GM18873 (cell line): ENCODE measurements around the gene FNDC3A.
"Not testable (repeated sequence)": the region's sequence is repeated elsewhere in the genome, so short reads cannot be mapped to it uniquely, and the experiment has no call there.

Experiments used
- ATAC-seq: cut with Tn5 transposase; IDR thresholded peaks from one replicate; pipeline ENCODE4 v1.9.1; 2021; ENCODE audit warnings: mild to moderate bottlenecking, moderate library complexity, moderate number of reproducible peaks; ENCODE audit not compliant: unreplicated experiment, low FRiP score

Gene FNDC3A

DNA sequence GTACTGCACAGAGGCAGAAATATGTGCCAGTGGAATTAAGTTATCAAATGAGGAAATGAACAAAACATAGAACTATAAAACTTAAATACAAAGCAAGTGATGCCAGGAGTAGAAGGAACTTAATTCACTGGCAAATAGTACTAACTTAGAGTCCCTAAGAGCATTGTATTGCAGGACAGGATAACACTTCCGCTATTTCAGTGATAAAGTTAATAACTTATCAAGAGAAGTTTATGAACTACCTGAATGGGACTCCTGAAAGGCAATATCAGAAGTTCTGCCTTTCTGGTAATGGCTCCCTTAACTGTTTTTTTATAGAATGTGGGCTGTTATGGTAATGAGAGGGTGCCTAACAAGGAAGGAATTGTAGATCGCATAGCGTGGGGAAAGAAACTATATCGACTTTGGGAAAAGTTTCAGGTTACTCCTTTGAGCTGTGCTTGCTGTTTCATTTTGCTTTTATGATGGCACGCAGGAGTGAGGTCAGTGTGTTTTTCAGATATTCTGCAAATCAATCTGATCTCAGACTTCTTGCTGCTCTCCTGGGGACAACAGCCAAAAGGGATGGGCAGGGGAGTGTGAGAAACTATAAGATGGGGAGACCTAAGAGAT is 149.1 kb downstream of the FNDC3A start:
- no peak for ATAC-seq

DNA sequence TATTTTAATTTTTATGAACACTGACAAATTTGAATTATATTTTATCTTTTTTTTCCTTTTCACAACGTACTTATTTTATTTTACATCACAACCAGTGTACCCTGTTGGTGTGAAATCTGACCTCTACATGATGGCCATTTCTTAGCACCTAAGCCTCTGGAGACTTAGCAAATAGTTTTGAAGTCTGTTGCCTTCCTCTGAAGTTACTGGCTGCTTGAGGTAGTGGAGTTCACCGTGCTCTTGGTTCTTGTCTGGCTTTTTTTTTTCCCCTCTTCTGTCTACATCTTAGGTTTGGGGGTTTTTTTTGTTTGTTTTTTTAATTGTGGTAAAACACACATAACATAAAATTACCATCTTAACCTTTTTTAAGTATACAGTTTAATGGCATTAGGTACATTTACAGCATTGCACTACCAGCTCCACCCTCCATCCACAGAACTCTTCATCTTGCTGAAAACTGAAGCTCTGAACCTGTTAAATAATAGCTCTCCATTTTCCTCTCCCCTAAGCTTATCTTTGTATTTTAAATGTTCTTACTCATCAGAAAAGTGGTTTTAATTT is 150.3 kb downstream of the FNDC3A start:
- no peak for ATAC-seq

DNA sequence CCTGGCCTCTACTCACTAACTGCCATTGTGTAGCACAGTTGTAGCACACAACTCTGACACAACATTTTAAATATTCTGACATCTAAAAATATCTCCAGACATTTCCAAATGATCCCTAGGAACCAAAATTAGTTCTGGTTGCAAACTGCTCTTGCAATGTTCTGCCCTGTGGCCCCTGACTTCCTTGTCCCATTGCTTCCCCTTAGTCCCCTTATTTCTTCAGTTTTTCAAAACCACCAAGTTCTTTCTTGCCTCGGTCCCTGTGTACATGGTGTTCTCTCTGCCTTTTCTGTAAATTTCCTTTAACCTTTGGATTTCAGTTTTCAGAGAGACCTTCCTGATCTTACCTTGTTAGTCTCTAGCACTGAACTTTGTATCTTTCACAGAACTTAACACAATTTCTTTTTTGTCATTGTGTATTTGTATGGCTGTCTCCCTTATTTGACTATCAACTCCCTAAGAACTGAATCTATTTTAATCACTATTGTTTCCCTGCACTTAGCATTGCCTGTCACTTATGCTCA is 156.8 kb downstream of the FNDC3A start:
- ATAC-seq = no peak

DNA sequence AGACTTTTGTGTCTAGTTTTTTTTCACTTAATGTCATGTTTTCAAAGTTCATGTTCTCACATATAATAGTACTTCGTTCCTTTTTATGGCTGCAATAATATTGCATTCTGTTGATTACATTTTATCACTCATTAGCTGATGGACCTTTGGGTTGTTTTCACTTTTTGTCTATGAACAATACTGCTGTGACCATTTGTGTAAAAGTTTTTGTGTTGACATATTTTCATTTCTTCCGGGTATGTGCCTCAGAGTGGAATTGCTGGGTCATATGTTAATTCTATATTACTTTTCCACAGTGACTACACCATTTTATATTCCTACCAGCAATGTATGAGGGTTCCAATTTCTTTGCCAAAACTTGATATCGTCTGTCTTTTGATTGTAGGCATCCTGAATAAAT is 158.6 kb downstream of the FNDC3A start:
- no peak for ATAC-seq

DNA sequence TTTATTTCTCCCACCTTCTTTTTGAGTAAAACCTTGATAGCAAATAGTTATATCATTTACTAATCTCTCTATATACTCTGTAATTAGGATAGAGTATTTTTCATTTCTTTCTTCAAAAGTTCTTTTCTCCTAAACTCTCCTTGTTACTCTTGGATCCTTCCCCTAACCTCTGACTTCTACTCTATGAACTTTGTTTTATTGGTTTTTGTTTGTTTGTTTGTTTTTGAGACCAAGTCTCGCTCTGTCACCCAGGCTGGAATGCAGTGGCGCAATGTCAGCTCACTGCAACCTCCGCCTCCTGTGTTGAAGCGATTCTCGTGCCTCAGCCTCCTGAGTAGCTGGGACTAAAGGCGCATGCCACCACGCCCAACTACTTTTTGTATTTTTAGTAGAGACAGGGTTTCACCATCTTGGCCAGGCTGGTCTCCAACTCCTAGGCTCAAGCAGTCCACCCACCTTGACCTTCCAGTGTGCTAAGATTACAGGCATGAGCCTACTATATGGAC is 161.5 kb downstream of the FNDC3A start:
- ATAC-seq = not testable (repeated sequence)

DNA sequence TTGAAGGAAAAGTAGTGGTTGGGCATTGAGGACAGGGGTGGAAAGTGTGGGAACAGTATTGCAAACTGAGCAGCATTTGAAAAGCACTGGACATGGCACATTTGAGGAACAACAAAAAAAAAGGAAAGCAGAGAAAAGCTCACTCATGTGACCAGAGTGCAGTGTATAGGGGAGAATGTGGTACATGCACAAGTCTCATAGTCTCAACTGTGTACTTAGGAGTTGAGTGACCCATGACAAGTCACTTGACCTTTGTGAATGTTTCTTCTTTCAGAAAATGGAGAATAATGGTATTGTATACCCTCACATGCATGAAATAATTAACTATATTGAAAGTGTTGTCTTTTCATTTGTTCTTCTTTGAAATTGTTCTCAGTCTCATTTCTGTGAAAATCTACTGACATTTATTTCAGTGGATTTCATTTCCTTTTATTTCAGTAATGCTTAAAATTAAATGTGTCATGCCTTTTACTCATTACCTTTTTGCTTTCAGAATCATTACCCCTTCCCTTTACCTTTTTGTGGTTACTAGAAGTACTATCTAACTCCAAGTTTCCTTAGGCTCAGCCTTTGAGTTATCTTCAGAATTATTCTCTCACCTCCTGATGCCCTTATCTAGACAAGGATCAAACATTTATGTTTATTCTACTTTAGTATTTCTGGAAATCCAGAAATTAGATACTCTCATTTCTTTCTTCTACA is 165.3 kb downstream of the FNDC3A start:
- no peak for ATAC-seq

DNA sequence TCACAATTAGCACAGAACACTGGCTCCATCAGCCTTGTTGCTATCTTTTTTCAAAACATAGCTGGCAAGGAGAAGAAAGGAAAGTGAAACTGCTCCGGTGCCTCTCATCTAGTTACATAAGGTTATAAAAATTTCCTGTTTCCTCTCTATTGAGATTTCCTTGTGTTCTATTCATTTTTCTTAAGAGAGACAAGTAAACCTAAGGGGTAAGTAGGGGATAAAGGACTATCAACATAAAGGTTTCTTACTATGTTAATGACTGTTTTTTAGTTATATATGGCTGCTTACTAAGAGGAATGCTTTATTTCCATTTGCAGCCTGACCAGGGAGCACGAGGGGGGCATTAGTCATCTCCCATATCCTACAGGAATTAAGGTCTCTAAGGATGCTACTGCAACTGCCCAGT is 171.2 kb downstream of the FNDC3A start:
- no peak for ATAC-seq

DNA sequence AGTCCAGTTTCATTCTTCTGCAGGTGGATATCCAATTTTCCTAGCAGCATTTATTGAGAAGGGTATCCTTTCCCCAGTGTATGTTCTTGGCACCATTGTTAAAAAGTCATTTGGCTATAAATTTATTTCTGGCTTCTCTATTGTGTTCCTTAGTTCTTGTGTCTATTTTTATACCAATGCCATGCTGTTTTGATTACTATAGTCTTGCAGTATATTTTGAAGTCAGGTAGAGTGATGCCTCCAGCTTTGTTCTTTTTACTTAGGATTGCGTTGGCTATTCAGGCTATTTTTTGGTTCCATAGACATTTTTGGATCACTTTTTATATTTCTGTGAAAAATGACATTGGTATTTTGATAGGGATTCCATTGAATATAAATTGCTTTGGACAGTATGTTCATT is 172.7 kb downstream of the FNDC3A start:
- no peak for ATAC-seq

DNA sequence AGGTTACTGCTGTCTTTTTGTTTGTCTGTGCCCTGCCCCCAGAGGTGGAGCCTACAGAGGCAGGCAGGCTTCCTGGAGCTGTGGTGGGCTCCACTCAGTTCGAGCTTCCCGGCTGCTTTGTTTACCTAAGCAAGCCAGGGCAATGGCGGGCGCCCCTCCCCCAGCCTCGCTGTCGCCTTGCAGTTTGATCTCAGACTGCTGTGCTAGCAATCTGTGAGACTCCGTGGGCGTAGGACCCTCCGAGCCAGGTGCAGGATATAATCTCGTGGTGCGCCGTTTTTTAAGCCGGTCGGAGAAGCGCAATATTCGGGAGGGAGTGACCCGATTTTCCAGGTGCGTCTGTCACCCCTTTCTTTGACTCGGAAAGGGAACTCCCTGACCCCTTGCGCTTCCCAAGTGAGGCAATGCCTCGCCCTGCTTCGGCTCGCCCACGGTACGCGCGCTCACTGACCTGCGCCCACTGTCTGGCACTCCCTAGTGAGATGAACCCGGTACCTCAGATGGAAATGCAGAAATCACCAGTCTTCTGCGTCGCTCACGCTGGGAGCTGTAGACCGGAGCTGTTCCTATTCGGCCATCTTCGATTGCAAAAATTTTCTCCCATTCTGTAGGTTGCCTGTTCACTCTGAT is 182.4 kb downstream of the FNDC3A start:
- not testable (repeated sequence) for ATAC-seq

DNA sequence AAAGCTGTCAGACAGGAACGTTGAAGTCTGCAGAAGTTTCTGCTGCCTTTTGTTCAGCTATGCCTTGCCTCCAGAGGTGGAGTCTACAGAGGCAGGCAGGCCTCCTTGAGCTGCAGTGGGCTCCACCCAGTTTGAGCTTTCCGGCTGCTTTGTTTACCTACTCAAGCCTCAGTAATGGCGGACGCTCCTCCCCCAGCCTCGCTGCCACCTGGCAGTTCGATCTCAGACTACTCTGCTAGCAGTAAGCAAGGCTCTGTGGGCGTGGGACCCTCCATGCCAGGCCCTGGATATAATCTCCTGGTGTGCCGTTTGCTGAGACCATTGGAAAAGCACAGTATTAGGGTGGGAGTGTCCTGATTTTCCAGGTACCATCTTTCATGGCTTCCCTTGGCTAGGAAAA is 187.4 kb downstream of the FNDC3A start:
- not testable (repeated sequence) for ATAC-seq

DNA sequence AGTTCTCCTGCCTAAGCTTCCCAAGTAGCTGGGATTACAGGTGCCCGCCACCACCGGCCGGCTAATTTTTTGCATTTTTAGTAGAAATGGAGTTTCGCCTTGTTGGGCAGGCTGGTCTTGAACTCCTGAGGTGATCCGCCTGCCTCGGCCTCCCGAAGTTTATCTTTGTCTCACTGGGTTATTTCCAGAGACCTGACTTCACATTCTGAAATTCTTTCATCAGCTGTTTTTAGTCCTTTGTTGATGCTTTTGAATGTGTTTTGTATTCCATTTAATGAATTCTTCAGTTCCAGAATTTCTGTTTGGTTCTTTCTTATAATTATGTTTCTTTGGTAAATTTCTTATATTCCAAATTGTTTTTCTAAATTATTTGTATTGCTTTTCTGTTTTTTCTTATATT is 189.0 kb downstream of the FNDC3A start:
- no peak for ATAC-seq

DNA sequence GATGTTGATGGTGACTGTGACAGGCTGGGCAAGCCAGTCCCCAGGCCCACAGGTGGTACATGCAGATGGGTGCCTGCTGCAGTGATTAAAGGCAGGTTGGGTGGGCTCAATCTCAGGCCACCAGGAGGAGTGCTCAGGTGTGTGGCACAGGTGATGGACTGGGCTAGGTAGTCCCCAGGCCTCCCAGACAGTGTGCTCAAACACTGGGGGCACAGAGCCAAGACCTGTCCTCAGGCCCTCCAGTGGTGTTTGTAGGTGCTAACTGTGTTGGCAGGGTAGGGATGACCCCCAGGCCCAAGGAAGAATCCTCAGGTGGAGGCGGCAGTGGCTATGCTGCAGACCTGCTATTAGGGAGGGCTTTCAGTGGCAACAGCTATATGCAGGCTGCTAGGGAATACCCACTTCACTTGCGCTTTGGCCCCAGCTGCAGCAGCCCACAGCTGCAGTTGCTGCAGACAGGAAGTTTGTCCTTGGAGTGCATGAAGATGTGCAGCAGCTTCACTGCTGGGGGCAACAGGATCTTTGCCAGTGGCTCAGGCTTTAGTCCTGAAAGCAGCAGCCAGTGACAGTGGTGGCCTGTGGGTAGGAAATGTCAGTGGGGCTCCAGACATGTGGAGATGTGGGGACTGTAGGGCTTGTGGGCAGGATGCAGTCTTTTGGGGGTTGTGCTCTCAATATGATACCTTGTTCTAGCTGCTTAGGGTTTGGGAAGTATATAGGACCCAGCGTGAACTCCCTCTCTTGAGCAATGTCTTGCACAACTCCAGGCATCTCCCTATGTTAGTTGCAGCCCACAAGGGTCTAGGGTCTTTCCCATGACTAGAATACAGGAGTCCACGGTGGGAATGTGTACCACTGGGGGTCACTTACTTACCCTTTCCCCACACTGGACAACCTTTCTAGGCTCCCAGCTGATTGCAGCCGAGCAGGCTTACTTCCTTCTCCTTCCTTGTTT is 190.4 kb downstream of the FNDC3A start:
- no peak for ATAC-seq

DNA sequence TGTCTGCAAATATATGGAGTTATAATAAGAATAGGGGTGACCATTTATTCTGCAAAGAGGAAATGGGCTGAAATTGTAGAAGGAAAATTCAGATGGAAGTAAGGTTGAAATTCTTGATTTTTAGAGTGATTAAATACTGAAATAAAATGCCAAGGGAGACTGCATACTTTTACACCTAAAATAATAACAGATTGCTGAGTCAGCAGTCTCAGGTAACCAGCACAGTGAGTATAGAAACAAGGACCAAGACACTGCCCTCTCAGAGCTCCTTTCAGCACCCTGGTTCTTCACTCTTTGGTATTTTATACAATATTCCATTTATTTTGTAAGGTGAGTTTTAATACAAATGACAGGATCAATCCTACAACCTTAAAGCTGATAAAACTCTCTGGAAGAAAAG is 195.6 kb downstream of the FNDC3A start:
- ATAC-seq = no peak

DNA sequence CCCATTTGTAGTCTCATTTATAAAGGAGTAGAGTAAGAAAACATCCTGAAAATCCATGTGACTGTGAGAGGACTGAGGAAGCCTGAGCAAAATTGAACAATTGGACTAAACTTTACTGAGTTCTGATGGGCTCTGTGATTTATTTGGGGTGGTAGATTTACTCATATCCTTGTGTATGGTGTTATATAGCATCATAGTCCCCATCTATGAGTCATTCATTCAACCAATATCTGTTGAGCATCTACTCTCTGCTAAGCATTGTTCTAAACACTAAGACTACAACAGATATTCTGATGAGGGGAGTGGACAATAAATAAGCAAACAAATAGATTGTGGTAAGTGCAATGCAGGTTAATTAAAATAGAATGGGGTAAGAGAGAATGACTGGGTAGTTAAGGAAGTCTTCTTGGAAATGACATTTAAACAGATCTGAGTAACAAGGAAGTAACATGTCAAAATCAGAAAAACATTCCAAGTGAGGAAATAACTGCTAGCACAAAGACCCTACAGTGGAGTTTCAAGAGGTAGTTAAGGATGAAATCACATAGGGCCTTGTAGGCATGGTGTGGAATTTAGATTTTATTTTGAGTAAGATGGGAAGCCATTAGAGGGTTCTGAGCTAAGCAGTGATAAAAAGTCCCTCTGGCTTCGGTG is 208.1 kb downstream of the FNDC3A start:
- no peak for ATAC-seq

DNA sequence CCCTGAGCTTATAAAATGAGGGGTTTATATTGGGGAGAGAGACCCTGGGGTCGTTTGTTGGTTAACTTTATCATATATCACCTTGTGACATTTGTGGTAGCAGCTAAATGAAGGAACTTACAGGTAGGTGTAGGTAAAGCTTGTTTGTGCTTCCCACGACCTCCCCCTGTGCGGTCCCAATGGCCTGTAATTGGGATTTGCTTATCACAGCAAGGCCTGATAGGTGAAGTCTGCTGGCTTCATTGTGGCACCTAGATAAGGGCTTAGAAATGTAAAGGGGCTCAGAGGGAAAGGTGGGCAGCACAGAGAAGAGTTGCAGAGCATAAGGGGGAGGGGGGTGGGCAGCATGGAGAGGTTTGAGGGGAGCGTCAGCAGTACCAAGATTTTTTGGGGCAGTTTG is 208.9 kb downstream of the FNDC3A start:
- no peak for ATAC-seq

DNA sequence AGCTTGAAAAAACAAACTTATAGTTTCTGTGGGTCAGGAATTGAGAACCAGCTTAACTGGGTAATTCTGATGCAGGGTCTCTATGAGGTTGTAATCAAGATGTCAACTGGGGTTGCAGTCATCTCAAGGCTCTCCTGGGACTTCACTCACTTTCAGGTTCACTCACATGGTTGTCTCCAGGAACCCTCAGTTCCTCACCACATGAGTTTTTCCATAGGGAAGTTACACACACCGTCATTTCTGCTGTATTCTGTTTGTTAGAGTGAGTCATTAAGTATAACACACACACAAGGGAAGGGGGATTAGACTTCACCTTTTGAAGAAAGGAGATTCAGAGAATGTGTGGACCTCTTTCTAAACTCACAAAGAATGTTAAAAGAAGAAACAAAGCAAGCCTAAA is 209.6 kb downstream of the FNDC3A start:
- no peak for ATAC-seq

DNA sequence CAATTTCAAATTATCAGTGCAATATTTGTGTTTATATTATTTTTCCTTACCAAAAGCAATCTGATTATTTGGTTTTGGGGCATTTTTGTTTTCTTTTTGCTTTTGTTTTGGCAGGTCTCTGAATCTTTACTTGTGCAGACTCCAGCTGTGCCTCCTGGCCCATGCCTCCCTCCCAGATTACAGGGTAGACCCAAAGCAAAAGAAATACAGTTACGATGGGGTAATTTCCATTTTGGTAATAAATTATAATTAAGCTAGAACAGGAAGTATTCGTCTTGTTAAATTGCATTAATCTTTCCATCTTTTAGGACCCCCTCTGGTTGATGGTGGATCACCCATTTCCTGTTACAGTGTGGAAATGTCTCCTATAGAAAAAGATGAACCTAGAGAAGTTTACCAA is 215.2 kb downstream of the FNDC3A start:
- ATAC-seq = no peak

DNA sequence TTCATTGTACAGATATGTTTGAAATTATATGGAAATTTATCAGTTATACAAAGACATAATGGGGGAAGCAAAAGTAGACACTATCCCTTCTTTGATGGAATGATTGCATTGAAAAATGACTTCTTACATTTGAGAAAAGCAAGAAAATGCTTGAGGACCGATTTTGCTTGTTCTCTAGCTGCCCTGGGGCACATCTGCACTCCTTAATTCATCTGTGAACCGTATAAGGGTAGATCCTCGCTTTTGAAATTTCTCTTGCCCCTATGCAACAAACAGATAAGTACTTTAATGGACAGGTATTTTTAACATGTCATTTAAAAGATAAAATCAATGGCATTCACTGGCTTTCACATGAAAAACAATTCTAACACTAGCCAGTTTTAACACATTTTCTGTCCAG is 230.9 kb downstream of the FNDC3A start:
- ATAC-seq = no peak

DNA sequence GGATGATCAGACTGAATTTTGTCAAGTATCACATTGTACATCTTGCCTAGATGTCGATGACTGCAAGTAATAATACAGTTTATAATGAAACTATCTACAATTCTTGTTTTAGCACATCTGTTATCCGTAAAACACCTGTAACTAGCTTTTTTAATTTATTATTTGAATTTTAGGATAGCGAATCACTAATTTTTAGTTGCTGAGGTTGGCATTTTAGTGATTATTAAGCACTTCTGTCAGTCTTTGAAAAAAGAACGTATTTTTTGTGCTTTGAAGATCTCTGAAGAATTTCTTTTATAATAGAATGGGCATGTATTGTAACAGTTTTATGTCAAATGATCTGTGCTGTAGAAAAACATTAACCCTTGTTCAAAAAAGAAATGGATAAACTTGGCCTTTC is 232.9 kb downstream of the FNDC3A start:
- ATAC-seq = no peak

DNA sequence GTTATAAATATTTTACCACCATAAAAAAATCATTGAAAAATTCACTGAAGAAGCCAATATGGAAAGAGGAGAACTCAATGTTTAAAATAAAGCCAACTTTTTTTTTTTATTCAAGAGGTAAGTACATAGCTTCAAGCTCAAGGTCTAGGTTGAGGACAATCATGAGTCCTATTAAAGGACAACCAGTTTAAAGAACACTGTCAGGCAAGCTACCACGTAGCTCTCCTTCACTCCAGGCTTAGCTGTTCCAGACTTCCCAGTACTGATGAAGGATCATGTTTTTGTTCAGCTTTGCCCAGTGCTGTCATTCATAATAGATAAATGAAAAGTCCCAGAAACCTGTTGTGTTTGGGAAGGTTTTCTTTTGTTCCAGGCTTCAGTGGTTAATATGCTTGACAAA is 234.4 kb downstream of the FNDC3A start:
- ATAC-seq = no peak
